Stimulated activated CD4-positive, alpha-beta T cell treated with anti-CD3 and anti-CD28 coated beads, Interleukin-2, amount 100 ng/mL, for 48 hours (primary cell): ENCODE measurements around the gene ERMP1.
"Not testable (repeated sequence)": the region's sequence is repeated elsewhere in the genome, so short reads cannot be mapped to it uniquely, and the experiment has no call there.

Experiments
- DNase-seq, 2 donors: peaks; one replicate each; pipeline ENCODE4 v3.0.0-alpha.2; 2020

Gene ERMP1

GRCh38 chr9:5779705-5780218, 53.2 kb downstream of the ERMP1 start:
- DNase-seq, result not testable (repeated sequence)

- no peak for DNase-seq
Measured at GRCh38 chr9:5778805-5779204, 54.1 kb downstream of the ERMP1 start.

GRCh38 chr9:5773324-5773999, 59.5 kb downstream of the ERMP1 start:
- no peak for DNase-seq

GRCh38 chr9:5767968-5768932, 64.7 kb downstream of the ERMP1 start:
- no peak for DNase-seq

- DNase-seq, result no peak
Measured at GRCh38 chr9:5764130-5764868, 68.6 kb downstream of the ERMP1 start.

- no peak for DNase-seq
Measured at GRCh38 chr9:5762421-5762820, 70.5 kb downstream of the ERMP1 start.

GRCh38 chr9:5760338-5760737, 72.6 kb downstream of the ERMP1 start:
- no peak for DNase-seq

GRCh38 chr9:5756633-5757032, 76.3 kb downstream of the ERMP1 start:
- DNase-seq, result no peak

- no peak for DNase-seq
Measured at GRCh38 chr9:5750569-5750968, 82.3 kb downstream of the ERMP1 start.

GRCh38 chr9:5749306-5749705, 83.6 kb downstream of the ERMP1 start:
- DNase-seq, result no peak

- no peak for DNase-seq
Measured at GRCh38 chr9:5748438-5748837, 84.5 kb downstream of the ERMP1 start.

GRCh38 chr9:5743109-5743508, 89.8 kb downstream of the ERMP1 start:
- DNase-seq, result no peak

GRCh38 chr9:5736563-5737346, 96.2 kb downstream of the ERMP1 start:
- no peak for DNase-seq

- DNase-seq, result no peak
Measured at GRCh38 chr9:5735072-5735471, 97.8 kb downstream of the ERMP1 start.
